GM19099 (cell line): ENCODE data around the gene CIITA.
A peak's percentile ranks its signal among the peaks of the same experiment; 100 is the strongest.

ENCODE experiments used
- POLR2A ChIP-seq: IDR thresholded peaks from 3 replicates; pipeline ENCODE4 v1.6.1; 2011; ENCODE audit warnings: low read depth; ENCODE audit not compliant: insufficient read length; ENCODE audit errors: extremely low read depth

CIITA gene

GRCh38 chr16:10944249-10945064 lies 67.5 kb downstream of the CIITA start, which contains the start of gene CLEC16A:
Gene CLEC16A (plus strand): TSS chr16:10944564. CDS start chr16:10944718, 154 bp downstream.
- peak; percentile 77 for TF ChIP-seq POLR2A

DNA sequence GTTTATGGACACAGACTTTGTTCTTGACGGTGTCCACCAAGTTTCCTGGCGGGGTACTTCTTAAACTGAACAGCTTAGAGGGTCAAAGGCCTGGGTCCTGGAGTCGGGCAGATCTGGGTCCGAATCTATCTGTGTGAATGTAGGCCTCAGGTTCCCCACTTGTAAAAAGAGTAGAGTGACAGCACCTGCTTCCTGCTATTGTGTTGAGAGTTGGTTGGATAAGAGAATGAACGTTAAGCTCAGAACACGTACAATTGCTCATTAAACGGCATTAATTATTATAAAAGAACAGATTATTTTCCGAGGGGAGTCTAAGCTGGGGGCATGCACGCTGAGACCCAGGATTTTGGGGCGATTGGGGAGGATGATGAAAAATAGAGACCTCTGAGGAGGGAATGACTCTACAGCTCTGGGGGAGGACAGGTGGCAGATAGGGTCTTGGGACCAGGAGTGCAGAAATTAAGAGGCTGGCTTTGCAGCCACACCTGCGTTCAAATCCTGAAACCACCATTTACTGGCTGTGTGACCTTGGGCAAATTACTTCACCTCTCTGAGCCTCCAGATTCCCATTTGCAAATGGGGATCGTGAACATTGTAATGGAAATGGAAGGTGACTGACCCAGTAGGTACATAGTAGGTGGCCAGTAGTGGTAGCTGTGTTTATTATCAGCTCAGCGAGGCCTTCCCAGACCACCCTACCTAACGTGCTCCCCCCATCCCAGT lies 68.2 kb downstream of the CIITA start:
- TF ChIP-seq POLR2A = no peak

- TF ChIP-seq POLR2A = no peak
These were observed 69.3 kb downstream of the CIITA start for GRCh38 chr16:10946308-10946707.

- no peak for TF ChIP-seq POLR2A
These were observed 70.3 kb downstream of the CIITA start for GRCh38 chr16:10947211-10947787.

DNA sequence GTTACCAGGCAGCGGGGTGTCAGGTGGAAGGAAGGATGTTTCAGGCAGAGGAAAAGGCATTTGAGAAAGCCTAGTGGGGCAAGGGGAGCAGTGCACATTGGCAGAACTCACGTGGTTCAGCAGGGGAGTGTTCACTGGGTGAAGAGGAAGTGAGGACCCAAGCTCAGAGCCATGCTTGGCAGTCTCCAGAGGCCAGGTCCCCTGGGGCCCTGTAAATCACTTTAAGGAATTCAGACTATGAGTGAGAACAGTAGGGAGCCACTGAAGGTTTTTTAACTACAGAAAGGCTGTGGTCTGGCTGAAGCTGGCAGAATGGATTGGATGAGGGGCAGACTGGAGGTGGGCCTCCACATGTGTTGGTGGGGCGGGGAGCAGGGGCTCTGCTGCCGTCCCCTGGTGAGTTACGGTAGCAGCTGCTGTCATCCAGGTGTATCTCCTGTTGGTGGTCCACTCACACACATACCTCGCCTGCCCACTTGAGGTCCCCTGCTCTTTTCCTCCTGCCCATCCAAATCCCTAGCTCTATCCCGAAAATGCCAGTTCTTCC lies 72.5 kb downstream of the CIITA start:
- TF ChIP-seq POLR2A = no peak

GRCh38 chr16:10950393-10950792 lies 73.4 kb downstream of the CIITA start:
- TF ChIP-seq POLR2A = no peak

DNA sequence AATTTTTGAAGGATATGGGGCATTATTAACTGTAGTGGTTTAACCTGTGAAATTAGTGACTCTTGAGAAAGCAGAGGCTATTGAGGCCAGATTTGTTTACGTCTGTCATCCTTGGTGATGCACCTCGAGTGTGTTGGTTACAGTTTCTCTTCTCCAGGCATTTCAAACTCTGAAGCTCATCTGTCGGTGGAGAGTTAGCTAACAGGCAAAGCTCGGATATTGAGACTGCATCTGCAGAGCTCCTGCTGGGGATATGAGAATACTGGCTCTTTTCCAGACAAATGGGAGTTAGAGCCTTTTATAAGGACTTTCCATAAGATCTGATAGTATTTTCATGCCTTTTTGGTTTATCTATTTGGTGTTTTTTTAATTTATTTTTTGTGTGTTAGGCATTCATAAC lies 74.0 kb downstream of the CIITA start:
- TF ChIP-seq POLR2A = no peak

DNA sequence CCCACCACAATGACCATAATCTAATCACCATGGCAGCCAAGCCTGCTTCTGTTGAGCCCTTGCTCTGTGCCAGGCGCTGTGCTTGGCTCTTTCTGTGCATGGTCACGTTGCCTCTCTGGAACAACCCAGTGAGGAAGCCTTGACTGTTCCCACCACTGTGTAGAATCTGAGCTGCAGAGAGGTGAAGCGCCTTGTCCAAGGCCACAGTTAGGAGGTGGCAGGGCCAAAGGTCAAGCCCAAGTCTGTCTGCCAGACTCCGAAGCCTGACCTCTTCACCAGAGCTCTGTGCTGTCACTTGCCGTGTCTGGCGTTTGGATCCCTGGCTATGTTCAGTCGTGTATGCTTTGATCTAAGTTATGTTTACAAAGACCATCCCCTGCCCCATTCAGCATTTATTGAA lies 77.9 kb downstream of the CIITA start:
- TF ChIP-seq POLR2A = no peak

DNA sequence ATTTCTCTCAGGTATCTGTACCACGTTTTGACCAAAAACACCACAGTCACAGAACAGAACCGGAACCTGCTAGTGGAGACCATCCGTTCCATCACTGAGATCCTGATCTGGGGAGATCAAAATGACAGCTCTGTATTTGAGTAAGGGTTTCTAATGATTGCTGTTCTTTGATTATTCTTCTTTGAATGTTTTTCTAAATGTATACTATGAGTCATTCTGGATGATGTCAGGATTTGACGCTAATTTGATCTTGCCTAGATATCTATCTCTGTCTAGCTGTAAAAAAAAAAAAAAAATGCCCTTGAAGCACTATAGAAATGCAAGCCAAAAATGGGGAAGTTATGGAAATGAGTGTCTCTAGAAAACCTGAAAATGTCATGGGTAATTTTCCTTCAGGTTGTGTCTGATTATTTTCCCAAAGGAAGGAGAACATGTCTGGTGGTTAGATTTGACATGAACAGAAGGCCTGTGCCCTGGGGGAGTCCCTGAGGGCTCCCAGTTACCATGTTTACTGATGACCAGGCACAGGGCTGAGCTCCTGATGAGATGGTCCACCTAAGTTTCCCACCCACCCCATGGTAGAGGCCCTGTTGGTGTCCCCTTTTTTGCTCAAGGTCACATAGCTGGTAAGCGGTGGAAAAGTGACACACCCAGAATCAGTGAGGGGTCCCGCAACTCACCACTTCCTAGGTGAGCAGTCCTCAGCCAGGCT lies 80.9 kb downstream of the CIITA start:
- no peak for TF ChIP-seq POLR2A

DNA sequence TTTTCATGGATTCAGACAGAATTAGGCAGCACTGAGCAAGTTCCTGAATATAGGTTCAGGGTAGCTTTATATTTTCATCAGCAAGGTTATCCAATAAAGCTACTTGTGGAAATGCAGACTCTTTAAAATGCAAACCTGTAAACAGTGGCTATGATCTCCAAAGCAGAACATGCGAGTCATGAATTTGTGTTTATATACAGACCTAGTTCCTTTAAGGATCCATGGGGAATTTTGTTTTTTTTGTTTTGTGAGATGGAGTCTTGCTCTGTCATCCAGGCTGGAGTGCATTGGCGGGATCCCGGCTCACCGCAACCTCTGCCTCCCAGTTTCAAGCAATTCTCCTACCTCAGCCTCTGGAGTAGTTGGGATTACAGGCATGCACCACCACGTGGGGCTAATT lies 82.2 kb downstream of the CIITA start:
- no peak for TF ChIP-seq POLR2A

DNA sequence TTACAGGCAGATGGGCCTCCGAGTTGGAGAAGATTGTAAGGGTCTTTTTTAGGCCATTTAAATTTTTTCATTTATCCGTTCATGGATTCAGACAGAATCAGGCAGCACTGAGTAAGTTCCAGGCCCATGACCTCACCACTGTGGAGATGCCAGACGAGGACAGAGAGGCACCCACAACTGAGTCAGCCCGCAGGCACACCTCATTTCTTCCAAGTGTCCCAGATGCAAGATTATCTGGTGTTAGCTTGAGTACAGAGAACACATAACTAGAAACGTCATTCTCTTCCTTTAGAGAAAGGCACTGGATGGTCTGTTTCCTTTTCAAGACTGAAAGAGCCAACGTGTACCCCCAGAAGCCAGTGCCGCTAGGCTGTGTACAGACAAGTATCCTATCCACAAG lies 84.2 kb downstream of the CIITA start:
- no peak for TF ChIP-seq POLR2A

DNA sequence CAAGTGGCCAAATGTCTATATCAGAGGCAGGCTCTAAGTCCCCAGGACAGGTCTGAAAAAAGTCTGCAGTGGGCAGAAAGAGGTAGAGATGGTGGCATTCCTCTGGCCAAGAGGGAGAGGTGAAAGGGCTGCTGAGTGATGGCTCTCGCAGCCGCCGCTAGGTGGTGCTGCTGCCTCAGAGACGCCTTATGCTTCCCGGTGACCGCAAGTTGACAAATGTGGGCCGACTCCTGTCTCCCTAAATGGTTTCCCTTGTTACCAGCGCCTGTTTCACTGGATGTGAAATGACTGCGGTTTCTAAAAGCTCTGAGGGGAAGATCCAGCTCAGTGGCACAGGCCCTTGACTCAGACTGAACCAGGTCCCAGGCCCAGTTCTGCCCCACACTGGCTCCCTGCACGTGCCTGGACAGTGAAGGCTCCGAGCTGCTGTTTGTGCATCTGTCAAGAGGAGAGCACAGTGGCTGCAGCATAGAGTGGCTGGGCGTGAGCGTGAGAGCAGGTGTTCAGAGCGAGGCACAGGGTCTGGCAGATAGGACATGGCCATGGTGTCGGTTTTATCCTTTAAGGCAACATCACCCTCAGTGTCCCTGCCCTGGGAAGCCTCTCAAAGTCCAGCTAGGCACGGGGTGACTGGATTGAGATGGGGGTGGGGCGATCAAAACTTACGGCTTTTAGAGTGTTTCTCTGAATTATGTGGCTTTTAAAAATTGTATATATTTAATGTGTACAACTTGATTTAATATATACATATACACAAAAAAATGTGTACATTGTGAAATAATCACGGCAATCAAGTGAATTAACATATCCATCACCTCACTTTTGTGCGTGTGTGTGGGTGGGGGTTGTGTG lies 87.3 kb downstream of the CIITA start:
- peak; percentile 24 for TF ChIP-seq POLR2A

GRCh38 chr16:10964891-10965326 lies 87.9 kb downstream of the CIITA start:
- TF ChIP-seq POLR2A = peak; percentile 15
